Neutrophil (primary cell): Measurements from ENCODE around the gene TRABD.

ENCODE experiments used
- H3K27ac ChIP-seq: fragments of 200-600 bp; sonication (generic); 2 replicates; pipeline ENCODE4 v1.5.1; 2016; ENCODE audit warnings: mild to moderate bottlenecking, moderate library complexity
- H3K27me3 ChIP-seq: fragments of 200-600 bp; sonication (generic); 2 replicates; pipeline ENCODE4 v1.6.0; 2016; ENCODE audit warnings: mild to moderate bottlenecking
- H3K36me3 ChIP-seq: fragments of 200-600 bp; sonication (generic); 2 replicates; pipeline ENCODE4 v1.5.1; 2017
- H3K4me1 ChIP-seq, 2 experiments: fragments of 200-600 bp in 1 of 2; sonication (generic) in 1 of 2; 1 replicate in 1 of 2; 2 replicates in 1 of 2; pipeline versions ENCODE4 v1.5.1 to v1.6.1; 2013 to 2016; ENCODE audit warnings: low read depth in 1 of 2, low read length in 1 of 2, mild to moderate bottlenecking in 1 of 2, moderate library complexity in 1 of 2; ENCODE audit not compliant: control insufficient read depth in 1 of 2, insufficient read depth in 1 of 2
- H3K4me3 ChIP-seq, 2 experiments: fragments of 200-600 bp in 1 of 2; sonication (generic) in 1 of 2; 1 replicate in 1 of 2; 2 replicates in 1 of 2; pipeline ENCODE4 v1.5.1; 2013 to 2016; ENCODE audit warnings: low read depth in 1 of 2, low read length in 1 of 2, mild to moderate bottlenecking in 1 of 2, moderate library complexity in 1 of 2
- H3K9me3 ChIP-seq: fragments of 200-600 bp; sonication (generic); 2 replicates; pipeline ENCODE4 v1.5.1; 2016
- TF ChIP-seq, protein P1 (sequence below): fragments of 200-600 bp; sonication (generic); IDR thresholded peaks from 2 replicates; pipeline ENCODE4 v1.5.1; 2016; ENCODE audit warnings: antibody characterized with exemption

The TRABD gene

DNA sequence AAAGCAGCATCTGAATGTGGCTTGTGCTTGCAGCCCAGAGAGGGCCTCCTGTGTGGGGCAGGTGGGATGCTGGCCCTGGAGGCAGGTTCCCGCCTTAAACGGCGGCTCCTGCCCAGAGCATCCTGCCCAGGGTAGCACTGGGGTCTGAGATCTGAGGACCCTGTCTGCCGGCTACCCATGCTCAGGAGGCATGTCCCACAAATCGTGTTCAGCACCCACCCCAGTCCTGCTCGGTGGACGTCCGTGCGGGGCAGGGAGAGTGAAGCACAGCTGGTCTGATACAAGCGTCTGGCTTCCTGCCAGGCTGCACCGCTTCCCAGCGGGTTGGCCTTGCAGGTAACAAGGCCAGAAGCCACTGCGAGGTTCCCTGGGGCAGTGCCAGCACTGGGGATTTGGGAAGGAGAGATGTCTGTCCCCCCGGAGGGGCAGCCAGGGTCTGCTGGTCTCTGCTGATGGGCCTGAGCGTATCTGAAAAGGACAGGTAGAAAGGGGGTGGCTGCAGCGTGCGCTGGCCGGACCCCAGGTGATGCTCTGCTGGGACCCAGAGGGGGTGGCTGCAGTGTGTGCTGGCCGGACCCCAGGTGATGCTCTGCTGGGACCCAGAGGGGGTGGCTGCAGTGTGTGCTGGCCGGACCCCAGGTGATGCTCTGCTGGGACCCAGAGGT lies 3.6 kb downstream of the TRABD start:
- Histone ChIP-seq H3K9me3 (no peaks in the 10 kb centered on the region), H3K4me1 (peaks cover 85 to 87% of the 10 kb centered on the region in 2 experiments), H3K36me3 (peaks cover 9% of the 10 kb centered on the region), H3K27ac (peak overlapping the region; percentile 99), H3K4me3 (peak overlapping the region; percentile 78 to 83), H3K27me3 (no peaks in the 10 kb centered on the region)
- TF ChIP-seq, protein P1, sequence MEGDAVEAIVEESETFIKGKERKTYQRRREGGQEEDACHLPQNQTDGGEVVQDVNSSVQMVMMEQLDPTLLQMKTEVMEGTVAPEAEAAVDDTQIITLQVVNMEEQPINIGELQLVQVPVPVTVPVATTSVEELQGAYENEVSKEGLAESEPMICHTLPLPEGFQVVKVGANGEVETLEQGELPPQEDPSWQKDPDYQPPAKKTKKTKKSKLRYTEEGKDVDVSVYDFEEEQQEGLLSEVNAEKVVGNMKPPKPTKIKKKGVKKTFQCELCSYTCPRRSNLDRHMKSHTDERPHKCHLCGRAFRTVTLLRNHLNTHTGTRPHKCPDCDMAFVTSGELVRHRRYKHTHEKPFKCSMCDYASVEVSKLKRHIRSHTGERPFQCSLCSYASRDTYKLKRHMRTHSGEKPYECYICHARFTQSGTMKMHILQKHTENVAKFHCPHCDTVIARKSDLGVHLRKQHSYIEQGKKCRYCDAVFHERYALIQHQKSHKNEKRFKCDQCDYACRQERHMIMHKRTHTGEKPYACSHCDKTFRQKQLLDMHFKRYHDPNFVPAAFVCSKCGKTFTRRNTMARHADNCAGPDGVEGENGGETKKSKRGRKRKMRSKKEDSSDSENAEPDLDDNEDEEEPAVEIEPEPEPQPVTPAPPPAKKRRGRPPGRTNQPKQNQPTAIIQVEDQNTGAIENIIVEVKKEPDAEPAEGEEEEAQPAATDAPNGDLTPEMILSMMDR, result no peak

DNA sequence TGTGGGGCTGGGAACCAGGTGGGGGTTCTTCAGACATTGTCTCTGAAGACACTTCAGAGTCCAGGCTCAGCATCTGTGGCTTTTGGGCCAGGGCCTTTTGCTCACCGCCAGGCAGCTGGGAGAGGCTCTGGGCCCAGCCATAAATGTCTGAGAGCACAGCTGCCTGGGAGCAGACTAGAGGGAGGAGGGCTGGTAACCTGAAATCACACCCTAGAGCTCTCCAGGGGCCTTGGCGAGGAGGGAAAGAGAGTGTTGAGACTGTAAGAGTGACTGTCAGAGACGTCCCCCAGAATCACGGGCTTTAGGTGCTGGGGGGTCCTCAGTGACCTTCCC lies 4.1 kb downstream of the TRABD start:
- no peaks in the 10 kb centered on the region for H3K27me3 ChIP-seq
- H3K27ac ChIP-seq, result peak overlapping the region; percentile 99
- H3K36me3 ChIP-seq, result peaks cover 14% of the 10 kb centered on the region
- H3K4me1 ChIP-seq, result peaks cover 80 to 82% of the 10 kb centered on the region in 2 experiments
- TF ChIP-seq, protein P1, result no peak
- no peaks in the 10 kb centered on the region for H3K9me3 ChIP-seq
- H3K4me3 ChIP-seq, result peak overlapping the region; percentile 78 to 83

DNA sequence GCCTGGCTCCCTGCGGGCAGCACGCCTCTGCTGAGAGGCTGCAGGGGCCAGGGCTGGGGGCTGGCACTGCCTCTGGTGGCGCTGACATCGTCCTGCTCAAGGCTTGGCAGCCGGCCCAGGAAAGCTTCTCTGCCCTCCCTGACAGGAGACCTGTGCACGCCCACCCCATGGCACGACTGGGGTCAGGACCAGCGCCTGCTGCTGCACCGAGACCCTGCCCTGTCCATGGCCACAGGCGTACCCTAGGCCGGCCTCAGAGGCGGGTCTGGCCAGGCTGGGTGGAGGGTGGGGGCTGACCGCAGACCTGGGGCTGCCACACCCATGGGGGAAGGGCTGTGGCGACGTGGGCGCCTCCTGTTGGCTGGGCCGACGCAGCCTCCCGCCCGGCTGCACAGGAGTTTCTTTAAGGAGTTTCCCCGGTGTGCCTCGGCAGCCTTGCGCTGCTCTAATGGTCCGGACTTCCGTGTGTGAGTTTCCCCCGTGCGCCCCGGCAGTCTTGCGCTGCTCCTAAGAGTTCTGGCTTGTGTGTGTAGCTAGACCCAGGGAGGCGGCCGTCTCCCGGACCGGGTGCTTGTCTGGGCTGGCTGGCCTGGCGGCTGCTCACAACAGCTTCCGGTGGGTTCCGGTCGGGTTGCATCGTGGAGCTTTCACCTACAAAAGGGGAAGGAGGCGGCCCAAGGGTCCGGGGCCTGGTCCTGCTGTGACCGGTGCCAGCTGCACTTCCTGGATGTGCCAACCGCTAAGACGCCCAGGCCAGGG lies 4.6 kb downstream of the TRABD start:
- Histone ChIP-seq H3K27me3 (no peaks in the 10 kb centered on the region), H3K4me1 (peaks cover 75 to 77% of the 10 kb centered on the region in 2 experiments), H3K4me3 (peak overlapping the region; percentile 78 to 83), H3K27ac (peak overlapping the region; percentile 99), H3K9me3 (no peaks in the 10 kb centered on the region), H3K36me3 (peaks cover 20% of the 10 kb centered on the region)
- TF ChIP-seq, protein P1, result peak; percentile 54

DNA sequence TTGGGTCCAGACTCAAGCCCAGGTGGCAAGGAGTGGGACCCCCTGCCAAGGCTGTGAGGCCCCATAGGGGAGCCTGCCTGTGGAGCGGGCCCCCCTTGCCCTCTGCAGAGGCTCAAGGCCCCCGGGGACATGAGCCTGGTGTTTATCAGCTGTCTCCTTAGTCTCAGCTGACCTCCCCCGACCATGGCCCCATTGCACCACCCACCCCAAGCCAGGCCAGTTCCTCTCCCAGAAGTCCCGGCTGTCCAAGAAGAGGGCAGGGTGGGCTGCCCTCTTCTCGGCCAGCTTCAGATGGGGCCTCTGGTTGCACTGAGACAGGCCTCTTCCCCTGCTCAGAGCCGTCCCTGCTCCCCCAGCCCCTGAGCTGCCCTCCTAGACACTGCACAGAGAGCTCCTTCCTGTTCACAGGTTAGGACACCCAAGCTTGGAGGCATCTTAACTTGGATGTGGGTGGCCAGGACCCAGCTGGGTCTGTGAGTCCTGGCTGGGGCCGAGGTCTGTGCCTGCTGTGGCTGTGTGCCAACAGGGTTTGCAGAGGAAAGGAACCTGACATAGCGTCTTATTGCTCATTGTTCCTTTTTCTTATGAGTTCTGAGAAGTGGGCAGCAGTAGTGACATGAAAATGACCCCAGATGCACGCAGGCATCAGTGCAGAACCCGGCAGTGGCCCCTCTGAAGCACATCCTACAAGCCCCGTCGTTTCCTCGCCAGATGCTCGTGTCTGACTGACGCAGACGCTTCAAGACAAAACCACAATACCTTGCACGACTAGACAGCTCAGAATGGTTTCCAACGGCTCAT lies 5.4 kb downstream of the TRABD start:
- no peaks in the 10 kb centered on the region for H3K9me3 ChIP-seq
- H3K27ac ChIP-seq, result peak overlapping the region; percentile 99
- peaks cover 28% of the 10 kb centered on the region for H3K36me3 ChIP-seq
- no peaks in the 10 kb centered on the region for H3K27me3 ChIP-seq
- H3K4me1 ChIP-seq, result peaks cover 73 to 75% of the 10 kb centered on the region in 2 experiments
- TF ChIP-seq, protein P1, result no peak
- peak overlapping the region; percentile 78 to 83 for H3K4me3 ChIP-seq

DNA sequence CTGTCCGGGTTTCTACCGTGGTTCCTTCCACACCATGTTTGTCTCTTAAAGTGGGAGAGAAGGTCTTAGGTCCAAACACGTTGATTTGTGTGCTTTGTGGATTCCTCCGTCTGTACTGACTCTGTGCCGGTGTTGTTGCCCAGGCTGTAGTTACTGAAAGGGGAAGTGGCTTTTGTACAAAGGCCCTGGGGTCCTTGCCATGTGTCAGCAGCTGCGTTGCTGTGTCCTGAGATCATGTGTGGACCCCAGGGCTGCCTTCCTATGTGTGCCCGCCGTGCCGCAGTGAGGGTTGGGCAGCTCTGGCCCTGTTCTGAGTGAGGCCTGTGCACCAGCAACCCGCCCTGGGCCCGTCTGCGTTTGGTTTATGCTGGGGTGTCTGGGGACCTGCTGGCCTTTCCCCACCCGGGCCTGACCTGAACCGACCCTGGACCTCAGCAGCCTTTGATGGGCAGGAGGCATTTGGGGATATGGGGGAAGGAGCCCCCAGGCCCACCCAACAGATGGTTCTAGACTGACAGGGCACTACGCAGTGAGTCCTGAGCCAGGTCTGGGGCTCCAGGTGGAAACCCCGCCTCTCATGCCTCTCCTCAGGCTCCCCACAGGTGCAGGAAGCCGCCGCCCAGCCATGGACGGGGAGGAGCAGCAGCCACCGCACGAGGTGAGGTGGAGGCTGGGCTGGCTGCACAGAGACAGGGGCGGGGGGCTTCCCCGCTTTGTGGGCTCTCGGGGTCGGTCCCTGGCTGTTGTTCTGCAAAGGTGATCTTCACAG lies 6.9 kb downstream of the TRABD start:
- H3K4me1 ChIP-seq, result peaks cover 59 to 60% of the 10 kb centered on the region in 2 experiments
- H3K36me3 ChIP-seq, result peaks cover 41% of the 10 kb centered on the region

More for the DNA sequence above, 6.9 kb downstream of the TRABD start:
- no peaks in the 10 kb centered on the region for H3K9me3 ChIP-seq
- H3K27me3 ChIP-seq, result no peaks in the 10 kb centered on the region
- peak overlapping the region; percentile 99 for H3K27ac ChIP-seq
- peak overlapping the region; percentile 78 to 83 for H3K4me3 ChIP-seq
- TF ChIP-seq, protein P1, result no peak
